IPS-20b (cell line): Measurements from ENCODE around the gene ZNF440.
"Not testable (repeated sequence)": the region's sequence is repeated elsewhere in the genome, so short reads cannot be mapped to it uniquely, and the experiment has no call there.

ENCODE experiments used
- H3K27ac ChIP-seq: one replicate; pipeline ENCODE4 v1.5.1; 2013; ENCODE audit warnings: low read length
- H3K27me3 ChIP-seq: 2 replicates; pipeline ENCODE4 v1.6.1; 2013; ENCODE audit warnings: mild to moderate bottlenecking, low read length, inconsistent platforms; ENCODE audit not compliant: insufficient read depth
- H3K36me3 ChIP-seq: 2 replicates; pipeline ENCODE4 v1.6.1; 2013; ENCODE audit warnings: low read depth, mild to moderate bottlenecking, inconsistent platforms, low read length, moderate library complexity; ENCODE audit not compliant: insufficient read depth
- H3K4me1 ChIP-seq: 2 replicates; pipeline ENCODE4 v1.6.1; 2013; ENCODE audit warnings: mild to moderate bottlenecking, control low read depth, inconsistent platforms, low read length, moderate library complexity; ENCODE audit not compliant: insufficient read depth
- H3K4me3 ChIP-seq: 2 replicates; pipeline ENCODE4 v1.5.1; 2013; ENCODE audit warnings: mild to moderate bottlenecking, low read length, inconsistent platforms
- H3K9ac ChIP-seq: 2 replicates; pipeline ENCODE4 v1.6.1; 2013; ENCODE audit warnings: low read depth, mild to moderate bottlenecking, inconsistent platforms, low read length, moderate library complexity
- H3K9me3 ChIP-seq: 2 replicates; pipeline ENCODE4 v1.6.1; 2013; ENCODE audit warnings: mild to moderate bottlenecking, low read depth, low read length, inconsistent platforms; ENCODE audit not compliant: insufficient read depth

The ZNF440 gene

GRCh38 chr19:11868188-11868587 is 54.1 kb downstream of the ZNF440 start:
- Histone ChIP-seq H3K4me1 (no peaks in the 10 kb centered on the region), H3K27me3 (no peaks in the 10 kb centered on the region), H3K36me3 (no peaks in the 10 kb centered on the region), H3K9me3 (peaks cover 86% of the 10 kb centered on the region), H3K4me3 (no peak overlapping the region; the same call in 1 of the 2 replicates), H3K9ac (no peak overlapping the region), H3K27ac (no peak overlapping the region)

DNA sequence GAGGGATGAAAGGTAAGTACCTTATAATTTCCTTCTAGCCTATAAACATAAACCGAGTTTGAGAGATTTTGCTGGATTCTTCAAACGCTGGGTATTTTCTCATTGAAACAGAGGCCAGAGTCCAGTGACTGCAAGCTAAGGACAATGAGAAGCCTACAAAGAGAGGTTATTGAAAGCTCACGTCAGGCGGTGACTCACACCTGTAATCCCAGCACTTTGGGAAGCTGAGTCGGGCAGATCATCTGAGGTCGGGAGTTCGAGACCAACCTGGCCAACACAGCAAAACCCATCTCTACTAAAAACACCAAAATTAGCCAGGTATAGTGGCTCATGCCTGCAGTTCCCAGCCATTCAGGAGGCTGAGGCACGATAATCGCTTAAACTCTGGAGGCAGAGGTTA is 58.6 kb downstream of the ZNF440 start:
- no peak overlapping the region for H3K9ac ChIP-seq
- no peak overlapping the region for H3K4me3 ChIP-seq
- H3K36me3 ChIP-seq = no peaks in the 10 kb centered on the region
- no peaks in the 10 kb centered on the region for H3K4me1 ChIP-seq
- no peak overlapping the region for H3K27ac ChIP-seq
- peaks cover 52% of the 10 kb centered on the region for H3K9me3 ChIP-seq
- H3K27me3 ChIP-seq = no peaks in the 10 kb centered on the region

DNA sequence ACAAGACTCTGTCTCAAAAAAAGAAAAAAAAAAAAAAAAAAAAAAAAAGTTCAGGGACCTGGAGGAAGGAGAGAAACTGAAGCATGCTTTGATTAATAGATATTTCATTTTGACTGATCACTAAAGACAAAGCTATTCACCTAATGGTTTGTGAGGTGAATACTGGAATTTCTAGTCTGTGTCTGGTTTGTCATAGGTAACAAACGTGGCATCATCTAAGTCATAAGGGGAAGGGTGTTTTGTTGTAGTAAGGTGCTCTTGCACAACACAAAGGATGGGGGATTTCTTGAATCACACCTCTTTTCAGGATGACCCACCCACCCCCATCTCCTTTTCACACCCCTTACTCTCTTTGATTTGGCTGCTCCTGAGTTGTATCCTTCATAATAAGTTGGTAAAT is 59.7 kb downstream of the ZNF440 start:
- Histone ChIP-seq H3K9me3 (peaks cover 40% of the 10 kb centered on the region), H3K36me3 (no peaks in the 10 kb centered on the region), H3K27me3 (no peaks in the 10 kb centered on the region), H3K9ac (no peak overlapping the region), H3K27ac (no peak overlapping the region), H3K4me1 (no peaks in the 10 kb centered on the region), H3K4me3 (no peak overlapping the region)

- not testable (repeated sequence) for H3K9ac ChIP-seq, H3K36me3 ChIP-seq, H3K4me3 ChIP-seq, H3K9me3 ChIP-seq, H3K27me3 ChIP-seq, H3K27ac ChIP-seq, H3K4me1 ChIP-seq
Measured at GRCh38 chr19:11879687-11880266, 65.7 kb downstream of the ZNF440 start.

DNA sequence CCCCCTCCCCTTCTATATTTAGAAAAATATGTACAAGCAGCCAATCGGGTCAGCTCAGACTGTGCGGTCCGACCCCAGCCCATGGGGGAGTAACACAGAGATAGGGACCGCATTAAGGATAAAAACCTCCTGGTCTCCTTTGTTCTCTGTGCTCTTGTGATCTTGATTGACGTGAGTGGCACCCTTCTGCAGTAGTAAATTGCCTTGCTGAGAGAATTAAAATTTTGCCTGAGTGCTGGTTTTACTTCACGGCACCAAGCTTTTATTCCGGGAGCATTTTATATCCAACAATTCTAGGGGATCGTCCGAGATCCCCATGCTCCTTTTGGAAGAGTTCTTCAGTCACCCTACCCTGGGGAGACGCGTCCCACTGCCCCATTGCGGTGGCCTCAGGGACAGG is 66.5 kb downstream of the ZNF440 start:
- Histone ChIP-seq H3K4me1 (no peaks in the 10 kb centered on the region), H3K9me3 (peaks cover 6% of the 10 kb centered on the region; the same call in 1 of the 2 replicates), H3K4me3 (no peak overlapping the region), H3K27ac (no peak overlapping the region), H3K9ac (no peak overlapping the region), H3K36me3 (no peaks in the 10 kb centered on the region), H3K27me3 (no peaks in the 10 kb centered on the region)

DNA sequence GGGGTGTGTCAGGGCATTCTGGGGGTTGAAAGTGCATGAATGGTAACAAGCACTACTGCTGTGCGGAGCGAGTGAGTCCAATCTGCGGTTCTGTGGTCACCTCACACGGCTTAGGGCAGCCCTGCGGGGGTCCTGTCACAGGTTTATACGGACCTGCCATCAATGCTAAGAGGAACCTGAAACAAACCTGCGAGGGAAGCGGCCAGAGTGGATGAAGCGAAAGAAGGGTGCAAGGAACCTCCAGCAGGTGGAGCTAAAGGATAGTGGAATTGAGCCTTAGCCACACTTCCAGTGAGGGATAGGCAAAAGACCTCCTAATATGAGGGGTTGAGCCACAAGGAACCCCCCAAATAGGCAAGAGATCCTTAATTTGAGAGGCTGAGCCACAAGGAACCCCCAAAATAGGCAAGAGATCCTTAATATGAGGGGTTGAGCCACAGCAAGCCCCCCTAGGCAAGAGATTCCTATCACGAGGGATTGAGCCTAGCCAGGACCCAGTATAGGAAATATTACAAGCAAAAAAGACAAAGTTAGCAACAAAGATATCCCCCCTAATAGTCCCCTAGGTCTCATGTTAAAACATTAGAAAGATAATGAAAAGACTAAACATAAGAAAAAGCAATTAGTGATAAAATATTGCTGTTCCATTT is 67.2 kb downstream of the ZNF440 start:
- no peaks in the 10 kb centered on the region for H3K36me3 ChIP-seq
- H3K27me3 ChIP-seq = no peaks in the 10 kb centered on the region
- no peak overlapping the region for H3K4me3 ChIP-seq
- H3K9ac ChIP-seq = no peak overlapping the region
- peaks cover 6% of the 10 kb centered on the region; the same call in 1 of the 2 replicates for H3K9me3 ChIP-seq
- H3K4me1 ChIP-seq = no peaks in the 10 kb centered on the region
- H3K27ac ChIP-seq = no peak overlapping the region

GRCh38 chr19:11882606-11883005 is 68.5 kb downstream of the ZNF440 start:
- Histone ChIP-seq H3K9ac (no peak overlapping the region), H3K27me3 (no peaks in the 10 kb centered on the region)

More at GRCh38 chr19:11882606-11883005, 68.5 kb downstream of the ZNF440 start:
- Histone ChIP-seq H3K9me3 (0 out of 2 replicates have a peak, but pooled peaks cover 6% of the 10 kb centered on the region), H3K36me3 (no peaks in the 10 kb centered on the region), H3K4me1 (peaks cover 4% of the 10 kb centered on the region; the same call in 1 of the 2 replicates), H3K4me3 (no peak overlapping the region), H3K27ac (no peak overlapping the region)
